HUES48 (cell line): ENCODE data around the gene NFYB.
"Not testable (repeated sequence)": the region's sequence is repeated elsewhere in the genome, so short reads cannot be mapped to it uniquely, and the experiment has no call there.

ENCODE experiments used
- H3K27ac ChIP-seq: one replicate; pipeline ENCODE4 v1.7.0; 2013; ENCODE audit warnings: low read depth, low read length, inconsistent platforms
- H3K27me3 ChIP-seq: 2 replicates; pipeline ENCODE4 v1.6.1; 2013; ENCODE audit warnings: mild to moderate bottlenecking, low read length; ENCODE audit not compliant: control insufficient read depth, insufficient read depth
- H3K36me3 ChIP-seq: 2 replicates; pipeline ENCODE4 v1.6.1; 2013; ENCODE audit warnings: low read length; ENCODE audit not compliant: control insufficient read depth, insufficient read depth
- H3K4me1 ChIP-seq: 2 replicates; pipeline ENCODE4 v1.6.1; 2013; ENCODE audit warnings: mild to moderate bottlenecking, low read length; ENCODE audit not compliant: control insufficient read depth, insufficient read depth
- H3K4me3 ChIP-seq: 2 replicates; pipeline ENCODE4 v1.5.1; 2013; ENCODE audit warnings: mild to moderate bottlenecking, low read depth, low read length
- H3K9ac ChIP-seq: 2 replicates; pipeline ENCODE4 v1.6.1; 2013; ENCODE audit warnings: mild to moderate bottlenecking, low read depth, low read length, moderate library complexity
- H3K9me3 ChIP-seq: 2 replicates; pipeline ENCODE4 v1.6.1; 2013; ENCODE audit warnings: low read length; ENCODE audit not compliant: control insufficient read depth, insufficient read depth

NFYB gene

GRCh38 chr12:104173804-104174203, 35.8 kb upstream of the NFYB start:
- not testable (repeated sequence) for H3K9ac ChIP-seq, H3K4me3 ChIP-seq, H3K36me3 ChIP-seq, H3K27me3 ChIP-seq, H3K27ac ChIP-seq, H3K9me3 ChIP-seq, H3K4me1 ChIP-seq

GRCh38 chr12:104172570-104172947, 34.5 kb upstream of the NFYB start:
- no peaks in the 10 kb centered on the region for H3K36me3 ChIP-seq
- no peaks in the 10 kb centered on the region for H3K4me1 ChIP-seq
- H3K27ac ChIP-seq: no peak overlapping the region
- H3K9me3 ChIP-seq: no peaks in the 10 kb centered on the region
- H3K4me3 ChIP-seq: no peak overlapping the region
- no peak overlapping the region for H3K9ac ChIP-seq
- H3K27me3 ChIP-seq: no peaks in the 10 kb centered on the region

GRCh38 chr12:104171785-104172569, 34.0 kb upstream of the NFYB start:
- no peaks in the 10 kb centered on the region for H3K36me3 ChIP-seq
- no peak overlapping the region for H3K9ac ChIP-seq
- H3K27ac ChIP-seq: no peak overlapping the region
- H3K4me1 ChIP-seq: no peaks in the 10 kb centered on the region
- H3K4me3 ChIP-seq: no peak overlapping the region
- no peaks in the 10 kb centered on the region for H3K27me3 ChIP-seq
- H3K9me3 ChIP-seq: no peaks in the 10 kb centered on the region

- no peak overlapping the region for H3K9ac ChIP-seq
- no peak overlapping the region for H3K4me3 ChIP-seq
- no peaks in the 10 kb centered on the region for H3K36me3 ChIP-seq
Measured at GRCh38 chr12:104168596-104168995, 30.6 kb upstream of the NFYB start.

GRCh38 chr12:104167519-104168458, 29.8 kb upstream of the NFYB start:
- no peaks in the 10 kb centered on the region for H3K27me3 ChIP-seq
- H3K4me3 ChIP-seq: no peak overlapping the region
- H3K9ac ChIP-seq: no peak overlapping the region
- H3K36me3 ChIP-seq: no peaks in the 10 kb centered on the region
- no peaks in the 10 kb centered on the region for H3K9me3 ChIP-seq
- no peak overlapping the region for H3K27ac ChIP-seq
- H3K4me1 ChIP-seq: no peaks in the 10 kb centered on the region

More at GRCh38 chr12:104168596-104168995, 30.6 kb upstream of the NFYB start:
- no peak overlapping the region for H3K27ac ChIP-seq
- H3K4me1 ChIP-seq: no peaks in the 10 kb centered on the region
- H3K9me3 ChIP-seq: no peaks in the 10 kb centered on the region
- no peaks in the 10 kb centered on the region for H3K27me3 ChIP-seq

GRCh38 chr12:104166465-104166864, 28.5 kb upstream of the NFYB start:
- Histone ChIP-seq H3K9ac (no peak overlapping the region), H3K9me3 (no peaks in the 10 kb centered on the region), H3K27ac (no peak overlapping the region), H3K4me3 (no peak overlapping the region), H3K36me3 (no peaks in the 10 kb centered on the region), H3K27me3 (no peaks in the 10 kb centered on the region), H3K4me1 (no peaks in the 10 kb centered on the region)

- no peaks in the 10 kb centered on the region for H3K9me3 ChIP-seq
- no peaks in the 10 kb centered on the region for H3K27me3 ChIP-seq
- H3K4me1 ChIP-seq: no peaks in the 10 kb centered on the region
- no peak overlapping the region for H3K27ac ChIP-seq
- H3K36me3 ChIP-seq: no peaks in the 10 kb centered on the region
- H3K9ac ChIP-seq: no peak overlapping the region
- no peak overlapping the region for H3K4me3 ChIP-seq
Measured at GRCh38 chr12:104165801-104166200, 27.8 kb upstream of the NFYB start.

- Histone ChIP-seq H3K4me3 (no peak overlapping the region), H3K36me3 (no peaks in the 10 kb centered on the region), H3K4me1 (no peaks in the 10 kb centered on the region), H3K27ac (no peak overlapping the region), H3K9me3 (no peaks in the 10 kb centered on the region), H3K9ac (no peak overlapping the region), H3K27me3 (no peaks in the 10 kb centered on the region)
Measured at GRCh38 chr12:104164634-104165033, 26.6 kb upstream of the NFYB start.

GRCh38 chr12:104163631-104164030, 25.6 kb upstream of the NFYB start:
- Histone ChIP-seq H3K4me1 (no peaks in the 10 kb centered on the region), H3K27ac (no peak overlapping the region), H3K9me3 (no peaks in the 10 kb centered on the region), H3K36me3 (no peaks in the 10 kb centered on the region), H3K9ac (no peak overlapping the region), H3K27me3 (no peaks in the 10 kb centered on the region), H3K4me3 (no peak overlapping the region)

- H3K9ac ChIP-seq, H3K27ac ChIP-seq, H3K4me3 ChIP-seq, H3K27me3 ChIP-seq, H3K9me3 ChIP-seq, H3K4me1 ChIP-seq, H3K36me3 ChIP-seq: not testable (repeated sequence)
Measured at GRCh38 chr12:104163028-104163427, 25.0 kb upstream of the NFYB start.
